Muscle of leg (tissue), 16 donors: Measurements from ENCODE around the gene PRKCA. TPM values are rescaled to one million over a fixed set of nuclear protein-coding genes. Genes with fewer than 3 reads are reported as not detected.
"Not testable (repeated sequence)": the region's sequence is repeated elsewhere in the genome, so short reads cannot be mapped to it uniquely, and the experiment has no call there.

Experiments
- DNase-seq: peaks from one replicate; pipeline ENCODE4 v3.0.0; 2013
- H3K27ac ChIP-seq: one replicate; pipeline ENCODE4 v1.5.1; 2013; ENCODE audit warnings: mild to moderate bottlenecking, low read length, control low read depth
- H3K27me3 ChIP-seq: one replicate; pipeline ENCODE4 v1.6.1; 2013; ENCODE audit warnings: low read length; ENCODE audit not compliant: control insufficient read depth, insufficient read depth
- H3K36me3 ChIP-seq: one replicate; pipeline ENCODE4 v1.6.1; 2013; ENCODE audit warnings: low read length; ENCODE audit not compliant: control insufficient read depth, insufficient read depth
- H3K4me1 ChIP-seq: one replicate; pipeline ENCODE4 v1.6.1; 2013; ENCODE audit warnings: low read length; ENCODE audit not compliant: control insufficient read depth, insufficient read depth
- H3K4me3 ChIP-seq: one replicate; pipeline ENCODE4 v1.5.1; 2013; ENCODE audit warnings: low read length, control low read depth
- H3K9me3 ChIP-seq: replicated peaks from 2 replicates; pipeline ENCODE4 v1.6.1; 2013; ENCODE audit warnings: low read depth, low read length; ENCODE audit not compliant: control insufficient read depth
- WGBS: methylation state at CpG from one replicate; pipeline ENCODE4 v1.1.5; 2013; ENCODE audit warnings: missing lambda C conversion rate; ENCODE audit not compliant: insufficient coverage; 5-methylcytosine and 5-hydroxymethylcytosine counted together
- long read RNA-seq, 11 donors: transcript quantifications; one replicate each; lab custom pipeline, GENCODE V29; 2026
- polyA plus RNA-seq, 8 donors: library from polyadenylated mRNA; unstranded; fragments of 120-200 nt; gene quantifications; one replicate each; pipeline versions ENCODE4 v1.2.1 to v1.2.3, GENCODE V29; 2013; ENCODE audit warnings: inconsistent platforms in 1 of 8, low replicate concordance in 1 of 8; ENCODE audit not compliant: insufficient read length in 8 of 8, insufficient read depth in 1 of 8
- total RNA-seq: library from RNA; stranded (reverse); fragments of 120-200 nt; gene quantifications from one replicate; pipeline ENCODE4 v1.2.4, GENCODE V29; 2013

The PRKCA gene
- total RNA-seq: 2.3 TPM
- 1 to 10 TPM; 2.7 to 6.5 (median 3.6) TPM for polyA plus RNA-seq
- long read RNA-seq, donor 1: 0 reads
- long read RNA-seq, donor 2: 0 reads
- long read RNA-seq, donor 3: 0 reads
- long read RNA-seq, donor 4: 0 reads
- long read RNA-seq, donor 5, full-length matches to known transcripts: 1 of 1 reads
- long read RNA-seq, donor 5, partial matches to known transcripts: 0 of 1 reads
- long read RNA-seq, donor 5, other reads (novel, unspliced or antisense): 0 of 1 reads
- long read RNA-seq, donor 6: 0 reads
- long read RNA-seq, donor 7: 0 reads
- long read RNA-seq, donor 8, full-length matches to known transcripts: 1 of 1 reads
- long read RNA-seq, donor 8, partial matches to known transcripts: 0 of 1 reads
- long read RNA-seq, donor 8, other reads (novel, unspliced or antisense): 0 of 1 reads
- long read RNA-seq, donor 9: 0 reads
- long read RNA-seq, donor 10: 0 reads
- long read RNA-seq, donor 11: 0 reads

DNA sequence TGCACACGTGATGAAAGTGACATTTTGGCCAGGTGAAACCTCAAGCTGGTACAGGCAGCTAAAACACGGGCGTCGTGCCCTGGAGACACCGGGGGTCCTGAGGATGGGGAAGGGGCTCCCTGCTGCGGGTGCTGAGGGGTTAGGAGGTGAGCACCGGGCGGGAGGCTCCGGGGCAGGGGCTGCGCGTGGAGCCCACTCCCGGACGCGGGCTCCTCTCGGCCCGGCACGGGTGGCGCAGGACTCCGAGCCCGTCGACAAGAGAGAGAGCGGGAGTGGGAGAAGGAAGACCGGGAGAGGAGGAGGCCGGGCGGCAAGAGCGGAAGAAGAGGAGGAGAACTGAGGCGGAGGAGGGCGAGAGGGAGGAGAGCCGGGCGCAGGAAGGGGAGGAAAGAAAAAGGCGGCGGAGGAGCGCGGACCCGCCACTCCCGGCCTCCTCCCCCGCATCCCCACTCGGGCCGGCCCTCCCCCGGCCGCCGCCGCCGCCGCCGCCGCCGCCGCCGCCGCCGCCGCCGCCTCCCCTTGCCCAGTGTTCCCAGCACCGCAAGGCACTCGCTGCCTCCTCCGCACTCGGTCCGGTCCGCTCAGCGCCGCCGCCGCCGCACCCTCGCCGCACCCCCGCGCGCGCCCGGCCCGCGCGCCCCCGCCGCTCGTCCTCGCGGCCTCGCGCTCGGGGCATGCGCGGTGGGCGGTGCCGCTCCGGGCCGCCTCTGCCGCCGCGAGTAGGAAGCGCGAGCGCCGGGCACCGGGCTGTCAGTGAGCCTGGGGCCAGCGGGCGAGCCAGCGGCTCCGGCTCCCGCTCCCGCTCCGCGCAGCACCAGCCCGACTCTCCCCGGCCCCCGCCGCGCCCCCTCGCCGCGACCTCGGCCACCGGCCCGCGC is at the start of gene PRKCA:
PRKCA (plus strand) TSS at position 750 of the 878 bp plus-strand sequence.
- Histone ChIP-seq H3K27me3 (peaks cover 23% of the 10 kb centered on the region), H3K4me1 (peaks cover 7% of the 10 kb centered on the region), H3K4me3 (peak within 1 kb of the TSS; percentile 71), H3K36me3 (no peaks in the 10 kb centered on the region), H3K9me3 (no peaks in the 10 kb centered on the region), H3K27ac (no peak within 1 kb of the TSS)
- WGBS: under 1% methylated on average over 91 of the region's 117 CpGs
- peak; percentile 83 for DNase-seq

DNA sequence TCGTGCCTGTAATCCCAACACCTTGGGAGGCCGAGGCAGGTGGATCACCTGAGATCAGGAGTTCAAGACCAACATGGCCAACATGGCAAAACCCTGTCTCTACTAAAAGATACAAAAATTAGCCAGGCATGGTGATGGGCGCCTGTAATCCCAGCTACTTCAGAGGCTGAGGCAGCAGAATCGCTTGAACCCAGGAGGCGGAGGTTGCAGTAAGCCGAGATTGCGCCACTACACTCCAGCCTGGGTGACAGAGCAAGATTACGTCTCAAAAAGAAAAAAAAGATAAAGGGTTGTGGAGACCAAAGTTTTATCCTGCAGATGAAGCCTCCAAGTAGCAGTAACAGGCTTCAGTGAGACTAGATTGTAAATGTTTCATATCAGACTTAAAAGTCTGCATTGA is 49.0 kb upstream of the PRKCA start:
- not testable (repeated sequence) for DNase-seq, H3K27me3 ChIP-seq, H3K9me3 ChIP-seq, H3K27ac ChIP-seq, H3K4me1 ChIP-seq, H3K36me3 ChIP-seq, H3K4me3 ChIP-seq
- WGBS: 75% methylated on average over 8 of the region's 8 CpGs

DNA sequence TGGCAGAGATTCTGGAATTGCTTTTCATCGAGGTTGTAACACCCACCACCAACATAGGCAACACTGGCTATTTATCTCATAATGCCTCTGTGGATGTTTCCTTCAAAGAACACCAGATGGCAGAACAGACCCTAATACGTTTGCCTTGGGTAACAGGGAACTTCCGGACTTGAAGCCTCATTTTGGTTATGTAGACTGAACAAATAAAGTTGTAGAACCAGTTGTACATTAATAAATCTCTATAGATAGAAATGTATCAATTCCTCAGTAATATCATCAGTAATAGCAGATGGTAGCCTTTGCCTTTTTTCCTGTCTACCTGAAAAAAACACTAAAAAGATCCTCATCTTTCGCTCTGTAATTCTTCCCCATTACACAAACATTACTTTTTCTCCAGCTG is 47.3 kb upstream of the PRKCA start:
- no peaks in the 10 kb centered on the region for H3K36me3 ChIP-seq
- WGBS: no CpG with 5 or more reads among the region's 4 CpGs
- no peak overlapping the region for H3K4me3 ChIP-seq
- DNase-seq: peak; percentile 86
- no peak overlapping the region for H3K27ac ChIP-seq
- H3K27me3 ChIP-seq: no peaks in the 10 kb centered on the region
- no peaks in the 10 kb centered on the region for H3K4me1 ChIP-seq
- H3K9me3 ChIP-seq: no peaks in the 10 kb centered on the region

DNA sequence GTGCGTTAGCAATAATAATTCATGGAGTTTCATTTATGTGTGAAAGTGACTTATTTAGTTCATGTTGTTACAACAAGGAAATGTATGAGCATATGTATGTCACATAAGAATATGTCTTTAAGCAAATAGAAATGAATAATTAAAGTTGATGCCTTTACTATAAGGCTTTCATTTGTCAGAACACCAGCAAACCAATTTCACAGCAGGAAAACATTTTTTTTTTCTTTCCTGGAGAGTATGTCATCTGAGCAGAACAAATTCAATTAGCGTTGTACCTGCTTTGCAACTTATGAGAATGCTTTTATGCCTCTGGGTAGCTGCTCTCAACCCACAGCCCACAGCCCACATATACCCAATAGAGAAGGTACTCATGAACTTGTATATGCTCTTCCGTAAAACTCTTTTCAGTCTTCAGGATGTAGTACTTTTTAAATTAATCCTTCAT is 46.9 kb upstream of the PRKCA start:
- Histone ChIP-seq H3K27ac (no peak overlapping the region), H3K27me3 (no peaks in the 10 kb centered on the region), H3K9me3 (no peaks in the 10 kb centered on the region), H3K4me3 (no peak overlapping the region), H3K36me3 (no peaks in the 10 kb centered on the region), H3K4me1 (no peaks in the 10 kb centered on the region)
- WGBS: 80% methylated on average over 1 of the region's 3 CpGs
- no peak for DNase-seq

DNA sequence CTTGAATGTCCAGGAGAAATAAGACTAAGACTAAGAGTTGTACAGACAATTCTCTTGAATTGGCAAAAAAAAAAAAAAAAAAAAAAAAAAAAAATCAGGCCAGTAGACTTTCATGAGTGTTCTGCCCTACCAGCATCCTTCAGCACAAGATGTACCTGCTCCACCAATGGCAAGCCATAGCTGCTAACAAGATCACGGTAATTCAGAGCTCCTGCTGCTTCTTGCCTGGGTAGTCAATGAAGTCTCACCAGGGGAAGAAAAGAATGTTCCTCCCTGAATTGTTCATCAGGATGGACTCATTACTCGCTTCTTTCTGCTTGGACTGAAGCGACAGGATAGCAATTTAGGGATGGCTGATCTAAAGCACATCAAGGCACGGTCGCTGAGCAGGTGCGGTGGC is 42.1 kb upstream of the PRKCA start:
- Histone ChIP-seq H3K4me1 (no peaks in the 10 kb centered on the region), H3K9me3 (no peaks in the 10 kb centered on the region), H3K36me3 (no peaks in the 10 kb centered on the region), H3K27ac (no peak overlapping the region), H3K4me3 (no peak overlapping the region), H3K27me3 (peaks cover 3% of the 10 kb centered on the region)
- DNase-seq: no peak
- 62% methylated on average over 5 of the region's 6 CpGs for whole genome bisulfite sequencing

DNA sequence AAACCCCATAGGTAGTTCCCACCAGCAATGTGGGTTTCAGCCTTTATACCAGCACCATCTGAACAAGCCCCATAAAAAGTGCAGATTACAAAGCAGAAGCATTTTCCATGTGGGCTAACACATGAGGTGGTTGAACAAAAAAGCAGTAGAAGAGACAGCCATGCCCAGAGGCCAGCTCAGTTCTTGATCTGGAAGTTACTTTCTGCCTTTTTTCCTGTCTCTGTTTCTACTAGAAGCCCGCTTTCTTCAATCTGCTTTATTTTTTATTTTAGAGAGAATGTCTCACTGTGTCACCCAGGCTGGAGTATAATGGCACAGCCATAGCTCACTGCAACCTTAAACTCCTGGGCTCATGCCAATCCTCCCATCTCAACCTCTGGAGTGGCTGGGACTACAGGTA is 41.7 kb upstream of the PRKCA start:
- H3K27ac ChIP-seq: no peak overlapping the region

DNA sequence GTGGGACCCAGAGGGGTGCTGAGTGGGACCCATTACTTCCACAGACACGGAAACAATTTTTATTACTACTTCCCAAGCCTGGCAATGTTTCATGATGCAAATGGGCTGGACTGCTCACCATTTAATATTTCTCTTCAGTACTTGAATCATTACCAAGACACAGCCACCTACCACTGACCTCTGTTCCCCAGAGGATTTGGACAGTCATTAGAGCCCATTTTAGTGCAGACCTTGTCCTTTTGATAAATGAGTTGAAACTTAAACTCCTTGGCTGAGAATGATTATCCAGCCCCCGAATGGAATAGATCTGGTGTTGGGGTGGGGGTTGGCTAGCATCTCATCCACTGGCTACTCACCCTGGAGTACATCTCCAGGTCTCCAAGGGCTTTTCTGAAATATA is 39.6 kb upstream of the PRKCA start:
- WGBS: 50% methylated on average over 1 of the region's 2 CpGs
- Histone ChIP-seq H3K36me3 (no peaks in the 10 kb centered on the region), H3K4me1 (no peaks in the 10 kb centered on the region), H3K27ac (no peak overlapping the region), H3K4me3 (no peak overlapping the region), H3K27me3 (peaks cover 3% of the 10 kb centered on the region), H3K9me3 (no peaks in the 10 kb centered on the region)
- DNase-seq: no peak

More for the DNA sequence above, 41.7 kb upstream of the PRKCA start:
- Histone ChIP-seq H3K9me3 (no peaks in the 10 kb centered on the region), H3K36me3 (no peaks in the 10 kb centered on the region), H3K27me3 (peaks cover 3% of the 10 kb centered on the region), H3K4me1 (no peaks in the 10 kb centered on the region), H3K4me3 (no peak overlapping the region)
- no peak for DNase-seq
- no CpG with 5 or more reads among the region's 1 CpG for WGBS

DNA sequence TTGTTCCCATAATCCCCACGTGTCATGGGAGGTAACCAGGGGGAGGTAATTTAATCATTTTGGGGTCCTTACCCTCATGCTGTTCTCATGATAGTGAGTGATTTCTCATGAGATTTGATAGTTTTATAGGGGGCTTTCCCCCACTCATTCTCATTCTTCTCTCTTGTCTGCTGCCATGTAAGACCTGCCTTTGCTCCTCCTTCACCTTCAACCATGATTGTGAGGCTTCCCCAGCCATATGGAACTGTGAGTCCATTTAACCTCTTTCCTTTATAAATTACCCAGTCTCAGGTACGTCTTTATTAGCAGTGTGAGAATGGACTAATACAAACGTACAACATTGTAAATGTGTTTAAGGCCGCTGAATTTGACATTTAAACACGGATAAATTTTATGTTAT is 37.7 kb upstream of the PRKCA start:
- no peak overlapping the region for H3K4me3 ChIP-seq
- H3K9me3 ChIP-seq: no peaks in the 10 kb centered on the region
- peaks cover 3% of the 10 kb centered on the region for H3K27me3 ChIP-seq
- no peak overlapping the region for H3K27ac ChIP-seq
- no peaks in the 10 kb centered on the region for H3K4me1 ChIP-seq
- no peak for DNase-seq
- no peaks in the 10 kb centered on the region for H3K36me3 ChIP-seq
- 80% methylated on average over 1 of the region's 5 CpGs for WGBS

DNA sequence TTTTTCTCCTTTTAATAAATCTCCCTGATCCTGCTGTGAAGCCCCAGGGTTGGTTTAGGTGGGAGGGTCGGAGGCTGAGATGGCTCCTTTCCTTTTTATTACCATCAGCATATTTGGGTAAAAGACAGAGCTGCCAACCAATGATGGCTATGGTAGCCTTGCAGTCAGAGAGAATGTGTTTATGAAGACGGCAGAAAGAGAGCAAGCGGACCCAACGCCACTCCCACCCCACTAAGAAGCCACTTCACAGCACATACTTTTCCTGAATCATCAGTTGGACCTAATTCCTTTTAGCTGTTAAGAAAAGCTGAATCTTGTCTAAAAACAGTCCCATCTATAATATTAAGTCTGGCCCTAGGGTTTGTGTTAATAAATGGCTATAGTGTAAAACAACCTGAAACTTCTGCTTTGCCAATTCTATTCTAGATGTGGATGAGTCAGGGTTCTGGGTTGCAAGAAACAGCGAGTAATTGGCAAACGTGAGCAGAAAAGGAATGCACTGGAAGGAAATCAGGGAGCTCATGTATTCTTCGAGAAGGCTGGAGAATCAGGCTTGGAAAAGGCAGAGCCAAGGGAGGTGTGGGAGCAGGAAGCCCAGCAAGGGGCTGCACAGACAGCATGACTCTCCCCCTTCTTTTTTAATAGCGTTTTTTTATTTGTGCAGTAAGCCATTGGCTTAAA is 34.0 kb upstream of the PRKCA start:
- Histone ChIP-seq H3K36me3 (no peaks in the 10 kb centered on the region), H3K4me3 (no peak overlapping the region), H3K4me1 (peaks cover 3% of the 10 kb centered on the region), H3K9me3 (peaks cover 8% of the 10 kb centered on the region), H3K27me3 (no peaks in the 10 kb centered on the region), H3K27ac (no peak overlapping the region)
- 0% methylated on average over 3 of the region's 8 CpGs for WGBS
- peak; percentile 74 for DNase-seq

DNA sequence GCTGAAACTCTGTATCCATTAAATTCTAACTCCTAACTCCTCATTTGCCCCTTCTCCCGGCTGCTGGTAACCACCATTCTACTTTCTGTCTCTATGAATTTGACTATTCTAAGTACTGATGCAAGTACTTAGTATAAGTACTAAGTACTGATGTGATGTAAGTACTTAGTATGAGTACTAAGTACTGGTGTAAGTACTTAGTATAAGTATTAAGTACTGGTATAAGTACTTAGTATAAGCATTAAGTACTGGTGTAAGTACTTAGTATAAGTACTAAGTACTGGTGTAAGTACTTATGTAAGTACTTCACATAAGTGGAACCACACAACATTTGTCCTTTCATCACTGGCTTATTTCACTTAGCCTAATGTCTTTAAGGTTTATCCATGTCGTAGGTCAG is 32.3 kb upstream of the PRKCA start:
- H3K27me3 ChIP-seq: no peaks in the 10 kb centered on the region
- peaks cover 3% of the 10 kb centered on the region for H3K4me1 ChIP-seq
- H3K27ac ChIP-seq: no peak overlapping the region
- no peaks in the 10 kb centered on the region for H3K36me3 ChIP-seq
- WGBS: no CpG with 5 or more reads among the region's 2 CpGs
- DNase-seq: no peak
- no peak overlapping the region for H3K4me3 ChIP-seq
- H3K9me3 ChIP-seq: peaks cover 8% of the 10 kb centered on the region
